Esophagus muscularis mucosa (tissue), 4 donors: ENCODE measurements around the gene NUDT14.

Experiments used
- EP300 ChIP-seq: sonication (generic); formaldehyde crosslinking; IDR thresholded peaks from one replicate; pipeline ENCODE4 v1.6.1; 2017; ENCODE audit warnings: antibody characterized with exemption
- POLR2A ChIP-seq: fragments of 450-650 bp; IDR thresholded peaks from one replicate; pipeline ENCODE4 v1.6.1; 2017; ENCODE audit warnings: antibody characterized with exemption, moderate library complexity, mild to moderate bottlenecking, low read depth
- POLR2AphosphoS5 ChIP-seq, 2 donors: sonication (generic); formaldehyde crosslinking; IDR thresholded peaks; one replicate each; pipeline ENCODE4 v1.6.1; 2017; ENCODE audit warnings: antibody characterized with exemption in 2 of 2
- TF ChIP-seq, protein P1 (sequence below), 3 experiments: fragments of 200-600 bp in 2 of 3; fragments of 450-650 bp in 1 of 3; sonication (generic) in 2 of 3; IDR thresholded peaks; one replicate each; pipeline ENCODE4 v1.5.1; 2017 to 2019; ENCODE audit warnings: antibody characterized with exemption in 3 of 3, mild to moderate bottlenecking in 2 of 3, moderate library complexity in 1 of 3

DNA sequence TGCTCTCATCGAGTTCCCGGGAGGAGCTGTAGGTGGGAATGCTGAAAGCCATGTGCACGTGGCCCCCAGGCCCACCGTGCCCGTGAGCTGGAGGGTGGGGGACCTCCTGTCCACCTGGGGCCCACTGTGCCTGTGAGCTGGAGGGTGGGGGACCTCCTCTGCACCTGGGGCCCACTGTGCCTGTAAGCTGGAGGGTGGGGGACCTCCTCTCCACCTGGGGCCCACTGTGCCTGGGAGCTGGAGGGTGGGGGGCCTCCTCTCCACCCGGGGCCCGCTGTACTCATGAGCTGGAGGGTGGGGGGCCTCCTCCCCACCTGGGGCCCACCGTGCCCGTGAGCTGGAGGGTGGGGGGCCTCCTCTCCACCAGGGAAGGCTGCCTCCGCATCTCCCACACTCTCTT, 13.9 kb upstream of the NUDT14 start:
- TF ChIP-seq, protein P1, sequence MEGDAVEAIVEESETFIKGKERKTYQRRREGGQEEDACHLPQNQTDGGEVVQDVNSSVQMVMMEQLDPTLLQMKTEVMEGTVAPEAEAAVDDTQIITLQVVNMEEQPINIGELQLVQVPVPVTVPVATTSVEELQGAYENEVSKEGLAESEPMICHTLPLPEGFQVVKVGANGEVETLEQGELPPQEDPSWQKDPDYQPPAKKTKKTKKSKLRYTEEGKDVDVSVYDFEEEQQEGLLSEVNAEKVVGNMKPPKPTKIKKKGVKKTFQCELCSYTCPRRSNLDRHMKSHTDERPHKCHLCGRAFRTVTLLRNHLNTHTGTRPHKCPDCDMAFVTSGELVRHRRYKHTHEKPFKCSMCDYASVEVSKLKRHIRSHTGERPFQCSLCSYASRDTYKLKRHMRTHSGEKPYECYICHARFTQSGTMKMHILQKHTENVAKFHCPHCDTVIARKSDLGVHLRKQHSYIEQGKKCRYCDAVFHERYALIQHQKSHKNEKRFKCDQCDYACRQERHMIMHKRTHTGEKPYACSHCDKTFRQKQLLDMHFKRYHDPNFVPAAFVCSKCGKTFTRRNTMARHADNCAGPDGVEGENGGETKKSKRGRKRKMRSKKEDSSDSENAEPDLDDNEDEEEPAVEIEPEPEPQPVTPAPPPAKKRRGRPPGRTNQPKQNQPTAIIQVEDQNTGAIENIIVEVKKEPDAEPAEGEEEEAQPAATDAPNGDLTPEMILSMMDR (IDR thresholded peaks at IDR 0.05): no peak
- TF ChIP-seq POLR2A (no peak), EP300 (no peak), POLR2AphosphoS5 (IDR thresholded peaks at IDR 0.05) (no peak)
